Stimulated activated CD8-positive, alpha-beta memory T cell treated with anti-CD3 and anti-CD28 coated beads, Interleukin-12 subunit alpha, Interleukin-12 subunit beta, amount 100 ng/mL, for 1 hour (primary cell): ENCODE data around the gene LARGE1.
"Not testable (repeated sequence)": the region's sequence is repeated elsewhere in the genome, so short reads cannot be mapped to it uniquely, and the experiment has no call there.

Experiments
- DNase-seq: peaks from one replicate; pipeline ENCODE4 v3.0.0-alpha.2; 2020; ENCODE audit warnings: low read depth

LARGE1 gene

DNA sequence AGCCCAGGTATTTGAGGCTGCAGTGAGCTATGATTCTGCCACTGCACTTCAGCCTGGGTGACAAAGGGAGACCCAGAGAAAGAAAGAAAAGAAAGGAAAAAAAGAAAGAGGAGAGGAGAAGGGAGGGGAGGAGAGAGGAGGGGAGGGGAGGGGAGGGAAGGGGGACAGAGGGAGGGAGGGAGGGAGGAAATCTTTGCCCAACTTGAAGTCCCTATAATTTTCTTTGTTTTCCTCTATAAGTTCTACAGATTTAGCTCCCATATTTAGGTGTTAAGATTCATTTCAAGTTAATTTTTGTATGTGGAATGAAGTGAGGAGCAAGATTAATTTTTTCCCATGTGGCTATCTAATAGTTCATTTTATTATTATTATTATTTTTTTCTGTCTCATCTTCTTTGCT is 328.3 kb downstream of the LARGE1 start:
- DNase-seq: no peak

DNA sequence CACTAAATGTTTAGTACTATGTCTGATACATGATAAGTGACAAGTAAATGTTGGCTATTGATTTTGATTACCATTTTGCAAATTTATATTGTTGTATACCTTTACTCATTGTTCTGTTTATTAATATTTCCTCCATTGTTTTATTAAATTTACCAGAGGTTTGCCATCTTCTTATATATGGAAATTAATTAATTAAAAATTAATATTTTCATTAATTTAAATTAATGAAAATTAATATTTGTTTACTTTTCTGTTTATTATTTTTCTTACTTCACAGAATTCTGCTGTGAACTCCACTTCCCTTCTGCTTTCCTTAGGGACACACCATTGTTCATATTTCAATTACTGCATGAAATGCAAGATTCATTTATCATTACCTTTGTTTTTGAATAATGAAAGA is 331.0 kb downstream of the LARGE1 start:
- no peak for DNase-seq

DNA sequence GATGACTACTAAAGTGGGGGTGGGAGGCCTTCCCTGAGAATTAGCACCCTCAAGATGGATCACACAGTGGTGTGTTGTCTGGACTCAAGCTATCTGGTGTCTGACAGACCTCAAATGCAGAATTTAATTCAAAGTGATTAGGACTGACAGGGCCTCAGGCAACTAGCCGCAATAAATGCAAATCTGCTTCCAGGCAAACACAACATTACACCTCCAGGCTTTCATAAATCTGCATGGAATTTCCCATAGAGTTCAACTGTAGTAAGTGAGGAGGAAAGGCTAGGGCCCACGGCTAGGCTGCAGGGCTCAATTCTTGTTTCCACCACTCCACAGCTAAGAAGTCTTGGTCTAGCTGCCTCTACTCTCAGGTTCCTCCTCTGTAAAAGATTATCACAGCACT is 331.4 kb downstream of the LARGE1 start:
- DNase-seq: no peak

DNA sequence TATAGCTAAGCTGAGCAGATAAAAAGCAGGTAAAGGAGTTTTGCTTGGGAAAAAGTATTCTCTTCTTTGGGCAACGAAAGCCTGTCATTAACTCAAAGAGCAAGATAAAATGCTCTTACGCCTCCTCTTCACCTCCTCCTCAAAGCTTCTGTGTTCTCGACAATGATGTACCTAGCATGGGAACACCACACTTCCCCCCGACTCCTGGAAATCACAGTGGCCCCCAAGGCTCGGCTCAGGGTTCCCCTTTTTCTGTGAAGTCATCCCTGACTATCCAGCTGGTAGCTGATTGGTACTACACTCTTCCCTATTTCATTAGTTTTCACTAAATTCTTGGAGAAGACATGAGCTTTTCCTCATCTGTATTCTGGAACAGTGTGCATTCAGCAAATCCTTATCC is 336.1 kb downstream of the LARGE1 start:
- no peak for DNase-seq

DNA sequence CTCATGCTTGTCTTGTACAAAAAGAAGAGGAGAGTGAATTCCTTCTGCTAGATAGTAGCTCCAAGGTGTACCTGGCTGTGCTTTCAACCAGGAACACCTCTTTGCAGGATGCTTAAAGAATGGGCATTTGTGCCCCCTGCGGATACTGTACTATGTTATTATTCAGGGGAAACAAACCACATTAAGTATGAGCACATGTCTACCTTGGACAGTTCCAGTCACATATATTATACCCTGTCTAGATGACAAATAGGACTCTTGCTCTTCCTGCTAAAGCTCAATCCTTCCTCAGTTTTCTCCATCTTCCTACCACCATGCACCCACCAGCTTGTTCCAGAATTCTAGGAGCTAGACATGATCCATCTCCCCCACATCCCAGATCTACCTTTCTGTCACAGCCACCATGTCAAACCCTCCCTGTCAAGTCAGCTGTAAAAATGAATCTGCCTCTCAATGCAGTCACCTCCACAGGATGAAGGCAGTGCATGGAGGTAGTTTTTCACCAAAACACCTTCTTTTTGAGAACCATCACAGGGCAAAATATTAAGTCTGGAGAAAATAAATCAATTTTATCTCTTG is 337.4 kb downstream of the LARGE1 start:
- DNase-seq: no peak

DNA sequence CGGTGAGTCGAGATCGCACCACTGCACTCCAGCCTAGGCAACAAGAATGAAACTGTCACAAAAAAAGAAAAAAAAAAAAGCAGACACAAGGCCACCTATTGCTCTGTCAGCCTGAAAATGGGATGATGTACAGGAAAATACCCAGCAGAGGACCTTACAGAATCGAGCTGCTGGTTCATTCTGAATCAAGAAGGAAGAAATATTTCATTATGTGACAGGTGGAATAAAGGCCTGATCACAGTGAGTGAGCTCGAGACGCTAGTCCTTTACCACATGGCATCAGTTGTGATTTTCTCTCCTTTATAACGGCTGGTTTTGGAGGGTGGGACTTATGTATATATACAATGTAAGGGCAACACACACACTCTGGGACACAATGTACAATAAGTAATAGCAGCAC is 340.0 kb downstream of the LARGE1 start:
- no peak for DNase-seq

DNA sequence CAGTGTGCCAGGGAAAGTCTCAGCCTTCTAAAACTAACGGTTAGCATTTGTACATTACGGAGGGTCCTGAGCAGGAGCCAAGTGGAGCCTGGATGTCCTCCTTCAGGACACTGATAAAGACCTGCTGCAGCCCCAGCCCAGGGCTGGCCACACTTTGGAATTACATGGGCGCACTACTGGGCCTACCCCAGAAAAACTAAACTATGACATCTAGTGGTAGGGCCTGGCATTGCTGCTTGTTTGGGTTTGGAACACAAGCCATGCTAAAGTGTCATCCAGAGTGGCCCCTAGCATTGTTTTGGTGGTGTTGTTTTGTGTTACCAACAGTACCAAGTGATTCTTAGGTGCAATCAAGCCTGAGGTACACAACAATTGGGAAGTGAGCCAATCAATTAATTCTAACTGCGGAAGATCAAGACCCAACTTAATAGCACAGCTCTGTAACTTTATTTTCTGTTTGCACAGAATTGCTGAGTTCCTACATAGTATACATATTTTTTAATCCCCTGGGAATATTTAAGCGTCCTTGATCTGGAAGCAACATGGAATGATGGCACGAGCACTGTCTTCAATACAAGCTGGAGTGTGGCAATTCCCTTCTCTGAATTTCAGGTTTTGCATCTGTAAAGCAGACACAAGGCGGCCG is 340.7 kb downstream of the LARGE1 start:
- no peak for DNase-seq

DNA sequence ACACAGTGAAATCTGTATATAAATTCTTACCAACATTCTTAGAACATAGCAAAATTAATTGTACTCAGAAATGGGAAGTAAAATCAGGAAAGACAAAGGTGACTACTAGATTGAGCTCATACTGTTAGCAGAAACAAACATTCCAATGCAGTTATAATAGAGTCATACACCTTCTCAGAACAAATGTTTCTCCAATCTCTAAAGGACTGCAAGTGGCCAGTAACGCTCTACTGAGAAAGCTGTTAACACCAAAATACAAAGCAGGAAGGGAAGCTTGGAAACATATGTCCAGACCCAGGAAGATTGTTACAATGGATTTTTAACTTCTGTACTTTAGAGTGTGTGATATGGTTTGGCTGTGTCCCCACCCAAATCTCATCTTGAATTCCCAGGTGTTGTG is 341.5 kb downstream of the LARGE1 start:
- DNase-seq: no peak

DNA sequence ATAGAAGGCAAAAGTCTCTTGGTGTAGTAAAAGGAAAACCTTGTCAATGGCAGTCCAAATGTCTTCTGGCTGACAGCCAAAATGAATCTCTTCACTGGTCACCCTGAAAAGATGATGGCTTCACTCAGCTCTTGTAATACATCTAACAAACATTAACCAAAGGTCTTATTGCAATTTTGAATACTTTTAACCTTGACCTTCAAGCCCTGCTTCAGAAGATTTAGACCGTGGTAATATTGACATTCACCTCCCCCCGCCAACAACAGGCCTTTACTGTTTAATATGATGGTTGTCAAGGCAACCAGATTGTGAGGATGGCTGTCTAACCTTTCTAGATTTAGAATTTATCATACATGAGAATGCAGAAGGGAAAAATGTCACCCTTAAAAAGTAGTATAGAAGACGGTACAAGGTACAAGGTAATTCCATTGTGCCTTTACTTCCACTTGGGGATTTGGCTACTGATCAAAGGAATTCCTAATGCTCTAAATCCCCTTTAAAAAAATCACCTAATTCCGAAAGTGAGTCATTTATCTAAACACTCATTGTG is 342.3 kb downstream of the LARGE1 start:
- no peak for DNase-seq

DNA sequence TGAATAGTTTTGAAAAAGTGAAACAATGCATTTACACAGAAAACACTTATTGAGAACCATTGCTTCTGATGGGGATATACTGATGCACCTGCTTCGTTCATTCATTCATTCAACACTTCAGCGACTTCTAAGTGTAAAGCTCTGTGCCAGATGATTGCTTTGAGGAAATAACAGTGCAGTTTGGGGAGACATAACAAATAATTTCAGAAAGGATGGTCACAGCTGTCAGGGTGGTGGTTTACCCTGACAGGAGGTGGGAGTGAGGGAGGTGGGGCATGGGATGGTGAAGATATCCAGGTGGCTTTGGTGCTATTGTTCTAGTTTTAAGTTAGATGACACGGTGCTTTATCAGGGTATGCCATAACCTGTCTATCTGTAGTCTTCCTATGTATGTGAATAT is 344.1 kb downstream of the LARGE1 start:
- no peak for DNase-seq

DNA sequence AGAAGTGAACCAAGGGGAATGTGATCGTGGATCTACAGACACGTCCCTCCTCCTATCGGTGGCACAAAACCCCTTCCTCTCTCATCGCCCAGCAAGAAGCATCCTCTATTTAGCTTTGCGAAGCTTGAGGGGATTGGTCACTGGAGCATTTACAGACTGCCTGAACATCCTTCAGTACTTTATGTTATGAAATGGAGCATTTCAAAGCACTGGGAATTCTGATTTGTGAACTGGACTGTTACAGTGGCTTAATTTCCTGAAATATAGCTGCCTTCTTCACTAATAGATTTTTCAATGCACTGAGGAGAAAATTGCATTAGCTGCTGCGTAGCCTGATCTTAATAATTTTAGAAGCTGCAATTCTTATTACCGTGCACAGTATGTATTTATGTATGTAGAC is 344.5 kb downstream of the LARGE1 start:
- DNase-seq: no peak

DNA sequence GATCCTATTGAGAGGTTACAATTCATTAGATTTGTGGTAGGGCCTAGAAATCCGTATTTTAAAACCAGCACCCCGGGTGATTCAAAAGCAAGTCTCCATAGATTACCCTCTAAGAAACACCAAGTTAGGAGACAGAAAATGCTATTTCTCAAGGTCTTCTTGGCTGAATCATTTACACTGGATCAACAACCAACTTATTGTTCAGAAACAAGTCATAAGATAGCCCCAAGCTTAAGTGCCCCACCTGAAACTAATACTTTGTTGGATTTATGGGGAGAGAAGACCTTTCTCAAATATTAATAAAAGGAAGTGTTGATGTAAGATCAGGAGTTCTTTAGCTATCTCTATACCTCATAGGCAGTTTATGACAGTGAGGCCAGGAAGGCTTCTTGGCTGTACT is 345.2 kb downstream of the LARGE1 start:
- no peak for DNase-seq

DNA sequence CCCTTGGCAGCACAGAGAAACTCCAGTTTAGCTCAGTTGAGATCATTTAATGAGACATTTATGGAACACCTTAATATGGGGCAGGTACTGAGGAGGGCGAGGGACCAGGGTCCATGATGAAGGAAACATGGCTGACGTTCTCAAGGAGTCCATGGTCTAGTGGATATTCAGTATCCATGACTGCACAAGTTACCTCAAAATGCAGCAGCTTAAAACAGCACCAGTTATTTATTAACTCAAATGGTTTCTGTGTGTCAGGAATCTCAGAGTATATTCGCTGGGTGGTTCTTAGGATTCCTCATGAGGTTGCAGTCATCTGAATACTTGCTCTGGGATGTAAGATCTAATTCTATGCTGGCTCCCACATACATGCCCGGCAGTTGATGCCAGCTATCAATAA is 346.8 kb downstream of the LARGE1 start:
- DNase-seq: no peak

DNA sequence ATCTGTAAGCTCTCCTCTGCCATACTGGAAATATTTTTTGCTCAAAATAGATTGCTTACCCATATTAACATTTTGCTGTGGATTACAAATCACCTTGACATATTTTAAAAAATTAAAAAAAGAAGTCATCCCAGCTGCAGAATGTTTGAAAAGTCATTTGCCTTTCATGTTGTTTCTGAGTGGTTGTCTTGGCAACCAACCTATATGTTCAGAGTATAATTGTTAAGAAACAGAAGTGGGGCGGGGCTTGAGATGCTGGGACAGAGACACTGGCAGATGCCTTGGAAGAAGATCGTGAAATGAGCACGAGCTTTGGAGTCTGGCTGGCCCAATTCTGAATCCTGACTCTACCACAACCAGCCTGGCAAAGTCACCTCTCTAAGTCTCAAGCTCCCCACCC is 348.2 kb downstream of the LARGE1 start:
- DNase-seq: no peak

DNA sequence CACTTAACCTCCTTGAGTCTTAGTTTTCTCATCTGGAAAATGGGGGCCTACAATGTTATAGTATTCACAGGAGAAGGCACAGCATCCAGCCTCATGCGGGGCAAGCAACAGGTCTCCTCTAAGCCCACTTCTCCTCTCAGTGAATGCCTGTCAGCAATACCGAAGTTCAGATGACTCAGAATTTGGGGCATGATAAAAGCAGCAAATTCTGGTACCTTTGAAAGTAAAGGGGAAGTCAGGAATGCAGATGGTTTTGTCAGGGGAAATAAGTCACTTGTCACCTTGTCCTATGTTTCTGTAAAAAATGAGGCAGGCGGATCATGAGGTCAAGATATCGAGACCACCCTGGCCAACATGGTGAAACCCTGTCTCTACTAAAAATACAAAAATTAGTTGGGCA is 350.2 kb downstream of the LARGE1 start:
- no peak for DNase-seq

DNA sequence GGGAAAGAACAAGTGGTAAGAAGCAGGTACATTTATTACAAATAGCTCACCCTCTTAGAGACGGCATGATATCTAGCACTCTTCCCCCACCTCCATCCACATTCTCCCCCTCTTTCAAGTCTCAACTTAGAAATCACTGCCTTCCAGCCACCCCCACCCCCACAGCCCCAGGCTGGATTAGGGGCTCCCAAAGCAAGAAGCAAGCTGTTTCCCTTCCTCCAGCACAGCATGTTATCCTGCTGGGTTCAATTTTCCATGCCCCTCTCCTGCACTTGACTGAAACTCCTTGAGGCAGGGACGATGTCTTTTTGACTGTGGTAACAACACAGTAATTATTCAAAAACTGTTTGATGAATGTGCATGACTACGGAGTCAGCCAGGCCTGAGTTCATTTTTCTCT is 350.7 kb downstream of the LARGE1 start:
- DNase-seq: no peak

DNA sequence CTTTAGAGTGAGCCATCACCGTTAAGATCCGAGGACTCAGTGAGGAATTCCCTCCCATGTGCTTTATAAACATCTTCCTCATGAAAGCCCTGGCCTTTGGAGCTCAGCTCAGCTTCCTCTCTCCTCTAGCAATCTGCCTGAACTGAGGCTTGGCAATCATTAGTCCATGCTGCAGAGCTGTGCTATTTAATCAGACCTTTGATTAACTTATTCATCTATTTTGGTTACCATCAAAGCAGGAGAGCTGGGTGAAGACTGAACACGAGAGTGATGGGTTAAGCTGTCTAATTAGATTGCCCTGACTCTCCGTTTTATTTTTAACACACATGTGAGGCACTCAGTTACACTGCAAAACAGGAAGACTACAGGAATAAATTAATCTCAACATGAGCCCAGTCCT is 351.3 kb downstream of the LARGE1 start:
- no peak for DNase-seq

DNA sequence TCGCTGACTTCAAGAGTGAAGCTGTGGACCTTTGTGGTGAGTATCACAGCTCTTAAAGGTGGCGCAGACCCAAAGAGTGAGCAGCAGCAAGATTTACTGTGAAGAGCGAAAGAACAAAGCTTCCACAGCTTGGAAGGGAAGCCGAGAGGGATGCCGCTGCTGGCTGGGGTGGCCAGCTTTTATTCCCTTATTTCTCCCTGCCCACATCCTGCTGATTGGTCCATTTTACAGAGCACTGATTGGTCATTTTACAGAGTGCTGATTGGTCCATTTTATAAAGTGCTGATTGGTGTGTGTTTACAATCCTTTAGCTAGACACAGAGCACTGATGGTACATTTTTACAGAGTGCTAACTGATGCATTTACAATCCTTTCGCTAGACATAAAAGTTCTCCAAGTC is 353.8 kb downstream of the LARGE1 start:
- not testable (repeated sequence) for DNase-seq

DNA sequence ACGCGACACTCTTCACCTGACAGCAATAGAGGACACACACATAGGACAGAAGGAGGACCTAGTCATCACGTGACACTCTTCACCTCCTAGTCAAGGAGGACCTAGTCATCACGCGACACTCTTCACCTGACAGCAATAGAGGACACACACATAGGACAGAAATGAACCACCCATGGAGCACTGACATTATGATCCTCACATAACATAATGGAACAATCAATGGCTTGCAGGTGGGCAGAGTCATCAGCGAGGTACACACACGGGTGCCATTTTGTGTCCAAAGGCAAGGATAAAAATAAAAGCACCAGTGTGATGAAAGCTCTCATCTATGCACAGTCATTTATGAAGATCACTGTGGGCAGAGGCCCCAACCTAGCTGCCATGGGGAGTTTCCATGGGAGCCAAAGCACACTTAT is 354.7 kb downstream of the LARGE1 start:
- no peak for DNase-seq

DNA sequence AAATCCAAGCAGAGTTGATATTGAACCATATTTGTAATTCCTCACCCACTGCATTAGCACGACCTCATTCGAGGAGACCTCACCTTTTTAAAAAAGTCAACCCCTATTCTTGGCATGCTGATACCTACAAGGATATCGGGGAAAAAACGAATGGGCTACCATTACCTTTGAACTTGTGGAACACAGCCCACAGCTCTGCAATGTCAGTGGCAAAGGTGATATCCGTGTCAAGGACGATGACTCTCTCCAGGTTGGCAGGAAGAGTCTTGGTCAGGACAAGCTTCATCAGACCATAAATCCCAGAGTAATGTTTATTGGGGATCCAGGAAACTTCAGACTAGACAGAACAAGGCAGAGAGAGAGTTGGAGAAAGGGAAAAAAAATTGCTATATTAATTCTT is 355.6 kb downstream of the LARGE1 start:
- DNase-seq: no peak

DNA sequence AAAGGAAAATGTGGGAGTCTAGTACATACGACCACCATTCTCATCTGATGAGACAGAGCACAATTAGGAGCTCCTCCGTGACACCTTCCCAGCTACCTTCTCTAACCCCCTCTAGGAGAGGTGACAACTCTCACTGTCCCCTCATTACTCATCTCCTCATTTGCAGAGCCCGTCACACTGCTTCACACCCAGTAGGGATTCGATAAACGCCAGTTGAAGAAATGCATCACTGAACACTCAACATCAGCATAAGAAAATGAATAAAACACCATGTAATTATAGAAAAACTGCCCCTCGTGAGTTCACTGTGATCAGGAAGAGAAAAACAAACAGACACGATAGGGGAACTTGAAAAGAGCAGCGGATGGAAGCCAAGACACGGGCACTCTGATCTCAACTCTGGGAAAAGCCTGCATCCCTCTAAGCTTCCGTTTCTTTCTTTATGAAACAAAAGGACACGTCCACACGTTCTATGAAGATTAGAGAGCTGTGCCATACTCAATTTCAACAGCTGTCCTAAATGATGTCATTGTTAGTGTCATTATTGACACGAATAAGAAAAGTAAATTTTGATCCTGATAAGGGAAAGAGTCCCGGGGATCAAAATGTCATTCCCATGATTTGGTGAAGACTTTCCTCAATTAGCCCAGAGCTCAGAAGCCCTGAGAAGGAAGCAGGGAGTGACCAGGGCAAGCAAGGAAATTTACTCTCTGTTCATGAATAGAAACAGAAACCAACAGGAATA is 356.9 kb downstream of the LARGE1 start:
- no peak for DNase-seq

DNA sequence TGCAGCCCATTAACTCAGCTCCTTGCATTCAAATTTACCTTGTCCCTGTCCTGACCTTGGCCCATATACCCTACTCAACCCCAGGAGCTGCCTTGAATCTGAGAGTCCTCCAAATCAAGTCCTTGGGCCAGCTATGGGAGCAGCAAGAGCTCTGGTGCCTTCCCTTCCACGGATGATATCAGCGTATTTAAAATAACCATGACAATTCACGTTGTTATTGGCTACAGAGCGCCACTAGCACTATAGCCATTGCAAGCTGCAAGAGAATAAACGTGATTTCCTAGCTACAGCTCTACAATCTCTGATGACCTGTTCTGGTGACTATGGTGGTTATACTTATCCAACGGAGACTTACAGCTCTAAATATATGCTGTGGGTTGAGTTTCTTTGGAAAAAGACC is 357.8 kb downstream of the LARGE1 start:
- DNase-seq: no peak

DNA sequence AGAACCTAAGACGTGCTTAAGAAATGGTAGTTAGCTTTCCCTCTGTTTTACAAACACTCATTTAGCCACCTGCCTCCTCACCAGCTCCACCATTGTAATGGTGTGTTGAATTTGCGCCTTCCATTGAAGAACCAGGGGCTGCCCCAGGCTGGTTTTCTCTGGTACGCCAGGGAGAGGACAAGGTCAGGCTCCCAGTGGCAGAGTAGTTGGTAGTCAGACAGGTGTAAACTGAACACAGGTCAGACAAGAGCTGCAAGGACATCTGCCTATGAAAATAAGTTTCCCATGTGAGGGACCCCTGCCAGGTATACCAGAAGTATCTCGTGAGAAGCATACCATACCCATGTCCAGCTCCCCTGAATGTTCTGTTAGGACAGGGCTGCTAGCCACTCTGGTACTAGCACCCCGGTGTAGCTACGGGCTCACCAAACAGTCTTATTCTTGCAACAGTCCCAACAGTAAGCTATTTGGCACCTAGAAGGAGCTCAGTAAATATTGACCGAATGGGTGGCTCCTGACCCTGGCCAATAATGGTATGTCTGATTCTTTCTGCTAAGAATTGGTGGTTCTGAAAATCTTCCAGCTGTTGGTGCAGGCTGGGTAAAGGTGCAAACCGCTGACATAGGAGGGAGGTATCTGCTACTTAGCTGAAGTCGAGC is 359.0 kb downstream of the LARGE1 start:
- no peak for DNase-seq
